G401.6 (cell line): ENCODE data around the gene TSPY2.
"Not testable (repeated sequence)": the region's sequence is repeated elsewhere in the genome, so short reads cannot be mapped to it uniquely, and the experiment has no call there.

Experiments used
- FAIRE-seq: peaks from 2 replicates; lab custom pipeline; 2012; peaks lifted over from hg19 to GRCh38; lab: Jason Lieb, UNC

The TSPY2 gene

DNA sequence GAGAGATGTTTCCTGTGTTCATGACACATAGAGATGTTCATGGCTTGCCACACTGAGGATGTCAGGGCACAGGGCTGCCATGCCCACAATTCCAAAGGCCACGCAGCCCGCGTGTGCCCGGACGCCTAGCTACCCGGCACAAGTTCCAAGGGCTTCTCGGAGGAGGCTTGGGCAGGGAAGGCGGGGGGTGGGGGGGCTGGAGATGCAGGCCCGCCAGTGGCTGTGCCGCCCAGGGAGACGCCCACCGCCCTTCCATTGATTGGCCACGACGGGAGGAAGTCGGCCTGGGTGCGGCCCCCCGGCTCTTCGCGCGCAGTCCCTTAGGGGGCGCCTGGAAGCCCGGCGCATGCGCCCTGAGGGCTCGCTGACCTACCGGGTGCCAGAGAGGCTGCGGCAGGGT, at the start of gene TSPY2:
TSPY2 (plus strand) TSS at position 301 of the 400 bp plus-strand sequence; CDS start at position 347, 46 bp downstream.
- FAIRE-seq: not testable (repeated sequence)

- not testable (repeated sequence) for FAIRE-seq
Measured at GRCh38 chrY:6209565-6209964, 36.5 kb upstream of the TSPY2 start.

DNA sequence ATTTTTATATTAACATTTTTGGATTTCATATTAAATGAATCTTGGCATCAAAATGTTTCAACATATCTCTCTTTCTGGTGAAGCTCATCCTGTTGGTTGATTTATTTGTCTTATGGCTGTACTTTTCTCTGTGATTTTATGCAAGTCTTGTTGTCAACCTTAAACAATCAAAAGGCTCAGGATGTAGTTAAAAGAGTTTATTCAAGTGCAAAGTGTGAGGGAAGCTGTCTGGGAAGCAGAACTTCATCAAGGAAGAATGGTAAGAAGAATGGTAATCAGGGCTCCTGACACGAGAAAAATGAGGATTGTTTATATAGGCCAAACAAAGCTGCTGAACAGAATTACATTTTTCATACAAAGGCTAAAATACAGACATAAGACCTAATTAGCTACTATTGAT, 29.0 kb upstream of the TSPY2 start:
- FAIRE-seq: not testable (repeated sequence)

- FAIRE-seq: not testable (repeated sequence)
Measured at GRCh38 chrY:6269839-6270238, 23.8 kb downstream of the TSPY2 start.
